Ovary (tissue), 3 donors: ENCODE measurements around the gene SLC24A4.

Experiments used
- EP300 ChIP-seq: sonication (generic); formaldehyde crosslinking; IDR thresholded peaks from one replicate; pipeline ENCODE4 v1.6.1; 2017; ENCODE audit warnings: antibody characterized with exemption
- POLR2A ChIP-seq: fragments of 450-650 bp; IDR thresholded peaks from one replicate; pipeline ENCODE4 v1.6.1; 2017; ENCODE audit warnings: antibody characterized with exemption, mild to moderate bottlenecking, moderate library complexity
- TF ChIP-seq, protein P1 (sequence below), 3 donors: fragments of 450-650 bp in 2 of 3; fragments of 200-600 bp in 1 of 3; IDR thresholded peaks; one replicate each; pipeline versions ENCODE4 v1.5.1 to v1.8.0; 2016 to 2022; ENCODE audit warnings: antibody characterized with exemption in 3 of 3, mild to moderate bottlenecking in 1 of 3
- donor health status: DM: no; HTN: no; CAD: no.

GRCh38 chr14:92421751-92422150, 98.8 kb downstream of the SLC24A4 start:
- TF ChIP-seq EP300: no peak
- TF ChIP-seq, protein P1, sequence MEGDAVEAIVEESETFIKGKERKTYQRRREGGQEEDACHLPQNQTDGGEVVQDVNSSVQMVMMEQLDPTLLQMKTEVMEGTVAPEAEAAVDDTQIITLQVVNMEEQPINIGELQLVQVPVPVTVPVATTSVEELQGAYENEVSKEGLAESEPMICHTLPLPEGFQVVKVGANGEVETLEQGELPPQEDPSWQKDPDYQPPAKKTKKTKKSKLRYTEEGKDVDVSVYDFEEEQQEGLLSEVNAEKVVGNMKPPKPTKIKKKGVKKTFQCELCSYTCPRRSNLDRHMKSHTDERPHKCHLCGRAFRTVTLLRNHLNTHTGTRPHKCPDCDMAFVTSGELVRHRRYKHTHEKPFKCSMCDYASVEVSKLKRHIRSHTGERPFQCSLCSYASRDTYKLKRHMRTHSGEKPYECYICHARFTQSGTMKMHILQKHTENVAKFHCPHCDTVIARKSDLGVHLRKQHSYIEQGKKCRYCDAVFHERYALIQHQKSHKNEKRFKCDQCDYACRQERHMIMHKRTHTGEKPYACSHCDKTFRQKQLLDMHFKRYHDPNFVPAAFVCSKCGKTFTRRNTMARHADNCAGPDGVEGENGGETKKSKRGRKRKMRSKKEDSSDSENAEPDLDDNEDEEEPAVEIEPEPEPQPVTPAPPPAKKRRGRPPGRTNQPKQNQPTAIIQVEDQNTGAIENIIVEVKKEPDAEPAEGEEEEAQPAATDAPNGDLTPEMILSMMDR (IDR thresholded peaks at IDR 0.05): no peak
- no peak for TF ChIP-seq POLR2A
